Epithelial cell of proximal tubule (primary cell): ENCODE measurements around the gene STUB1. TPM values are rescaled to one million over a fixed set of nuclear protein-coding genes. Genes with fewer than 3 reads are reported as not detected.

Source experiments
- DNase-seq: peaks from one replicate; pipeline ENCODE4 v3.0.0-alpha.2; 2011; ENCODE audit warnings: low read depth
- H3K4me3 ChIP-seq: 2 replicates; pipeline ENCODE4 v1.5.1; 2011; ENCODE audit warnings: low read depth, mild to moderate bottlenecking, low read length
- total RNA-seq: library from RNA; depleted of rRNA; stranded (reverse); fragments of >200 nt; gene quantifications from 2 replicates; pipeline ENCODE4 v1.2.3, GENCODE V29; 2015
- TF ChIP-seq, protein P1 (sequence below): conservative IDR thresholded peaks from 2 replicates; pipeline ENCODE4 v1.5.1; 2012; ENCODE audit warnings: low read depth, mild to moderate bottlenecking, low read length

STUB1 gene
- total RNA-seq, 1 donor from 2014 or later: 158 TPM

DNA sequence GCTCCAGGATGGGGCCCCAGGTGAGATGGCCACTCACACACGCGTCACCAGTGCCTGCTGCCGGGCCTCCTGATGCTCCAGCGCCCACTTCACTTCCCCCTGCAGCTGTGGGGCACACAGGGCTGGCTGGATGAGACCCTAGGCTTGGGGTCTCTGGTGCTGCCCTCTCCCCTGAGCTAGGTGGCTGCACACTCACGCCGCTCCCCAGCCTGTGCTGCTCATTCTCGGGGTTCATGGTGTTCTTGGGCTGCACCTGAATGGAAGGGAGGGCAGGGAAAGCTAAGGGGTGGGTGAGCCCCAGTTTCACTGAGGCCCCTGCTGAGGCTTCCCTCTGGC is 44.8 kb downstream of the STUB1 start:
- TF ChIP-seq, protein P1, sequence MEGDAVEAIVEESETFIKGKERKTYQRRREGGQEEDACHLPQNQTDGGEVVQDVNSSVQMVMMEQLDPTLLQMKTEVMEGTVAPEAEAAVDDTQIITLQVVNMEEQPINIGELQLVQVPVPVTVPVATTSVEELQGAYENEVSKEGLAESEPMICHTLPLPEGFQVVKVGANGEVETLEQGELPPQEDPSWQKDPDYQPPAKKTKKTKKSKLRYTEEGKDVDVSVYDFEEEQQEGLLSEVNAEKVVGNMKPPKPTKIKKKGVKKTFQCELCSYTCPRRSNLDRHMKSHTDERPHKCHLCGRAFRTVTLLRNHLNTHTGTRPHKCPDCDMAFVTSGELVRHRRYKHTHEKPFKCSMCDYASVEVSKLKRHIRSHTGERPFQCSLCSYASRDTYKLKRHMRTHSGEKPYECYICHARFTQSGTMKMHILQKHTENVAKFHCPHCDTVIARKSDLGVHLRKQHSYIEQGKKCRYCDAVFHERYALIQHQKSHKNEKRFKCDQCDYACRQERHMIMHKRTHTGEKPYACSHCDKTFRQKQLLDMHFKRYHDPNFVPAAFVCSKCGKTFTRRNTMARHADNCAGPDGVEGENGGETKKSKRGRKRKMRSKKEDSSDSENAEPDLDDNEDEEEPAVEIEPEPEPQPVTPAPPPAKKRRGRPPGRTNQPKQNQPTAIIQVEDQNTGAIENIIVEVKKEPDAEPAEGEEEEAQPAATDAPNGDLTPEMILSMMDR: no peak
- H3K4me3 ChIP-seq: no peak overlapping the region
- DNase-seq: no peak

DNA sequence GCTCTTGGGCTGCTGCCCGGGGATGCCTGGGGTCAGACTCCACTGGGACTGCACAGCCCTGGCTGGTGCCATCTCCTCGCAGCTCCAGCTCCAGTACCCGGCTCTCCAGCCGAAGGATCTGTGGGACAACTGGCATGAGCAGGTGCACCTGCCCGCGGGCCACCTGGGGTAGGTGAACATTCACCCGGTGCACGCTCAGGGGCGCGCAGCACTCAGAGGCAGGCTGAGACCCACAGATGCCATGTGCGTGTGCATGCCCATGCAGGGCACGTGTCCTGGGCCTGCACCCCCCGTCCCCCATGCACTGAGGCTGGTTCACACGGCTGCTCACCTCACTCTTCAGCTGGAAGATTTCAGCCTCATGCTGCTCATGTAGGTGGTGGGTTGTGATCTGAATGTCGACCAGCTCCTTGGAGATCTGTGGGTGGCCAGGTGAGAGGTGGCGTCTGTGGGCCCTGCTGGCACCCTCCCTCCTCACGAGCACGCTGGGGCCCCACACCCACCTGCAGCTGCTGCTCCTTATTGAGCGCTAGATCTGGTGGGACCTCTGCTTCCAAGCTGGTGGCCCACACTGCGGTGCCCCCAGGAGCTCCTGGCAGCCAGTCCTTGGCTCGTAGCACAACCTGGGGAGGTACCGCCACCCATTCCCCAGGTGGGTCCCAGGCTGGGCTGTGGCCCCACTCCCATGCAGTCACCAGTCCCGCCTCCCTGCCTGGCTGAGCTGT is 45.4 kb downstream of the STUB1 start:
- DNase-seq: no peak
- H3K4me3 ChIP-seq: no peak overlapping the region
- TF ChIP-seq, protein P1: no peak

DNA sequence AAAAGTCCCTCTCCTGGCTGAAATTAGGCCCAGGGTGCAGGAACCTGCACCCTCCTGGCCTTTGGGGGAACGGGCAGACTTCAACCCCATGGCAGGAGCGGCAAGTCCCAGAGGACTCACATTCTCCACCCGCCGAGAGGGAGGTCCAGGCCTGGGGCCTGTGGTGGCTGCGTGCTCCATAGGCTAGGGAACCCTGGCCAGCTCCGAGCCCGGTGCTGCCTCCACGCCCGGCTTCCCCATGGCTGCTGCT is 45.9 kb downstream of the STUB1 start:
- no peak for DNase-seq
- TF ChIP-seq, protein P1: no peak
- peak overlapping the region; percentile 51 for H3K4me3 ChIP-seq

DNA sequence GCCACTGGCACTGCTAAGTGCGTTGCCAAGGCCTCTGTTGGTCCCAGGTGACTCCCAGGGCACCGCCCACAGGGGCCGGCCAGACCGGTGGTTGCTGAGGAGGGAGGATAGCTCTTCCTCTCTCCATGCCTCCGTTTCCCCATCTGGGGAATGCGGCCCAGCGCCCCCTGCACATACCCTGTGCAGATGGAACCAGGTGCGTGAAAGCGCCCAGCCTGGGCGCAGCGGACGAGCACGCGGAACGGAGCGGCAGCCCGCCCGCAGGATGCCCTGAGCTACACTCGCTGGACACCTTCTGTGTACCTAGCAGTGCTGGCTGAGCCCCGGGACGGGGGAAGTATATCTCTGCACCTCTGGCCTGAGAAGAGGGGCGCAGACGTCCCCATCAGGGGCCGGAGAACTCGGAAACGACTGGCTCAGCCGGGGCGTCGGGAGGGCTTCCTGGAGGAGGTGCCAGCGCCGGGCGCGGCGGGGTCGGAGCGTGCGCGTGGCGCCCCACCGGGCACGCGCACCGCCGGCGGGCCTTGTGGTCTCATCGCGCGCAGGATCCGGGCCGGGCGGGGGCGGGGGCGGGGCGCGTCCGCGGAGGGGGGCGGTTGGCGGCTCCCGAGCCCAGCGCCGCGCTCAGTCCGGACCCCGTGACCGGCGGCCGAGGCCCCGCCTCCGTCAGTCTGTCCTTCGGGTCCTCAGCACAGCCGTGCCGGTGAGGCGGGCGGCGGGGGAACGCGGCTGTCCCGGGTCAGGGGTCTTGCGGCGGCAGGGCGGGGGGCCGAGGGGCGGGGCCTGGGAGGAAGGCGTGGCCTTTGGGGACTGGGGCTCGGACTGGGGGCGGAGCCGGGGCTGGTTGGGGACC is 46.5 kb downstream of the STUB1 start, which contains the start of the genes CCDC78 and HAGHL:
Gene CCDC78 (minus strand): TSS at position 6 of the 853 bp plus-strand sequence. CDS start 76 bp downstream, outside the sequence.
Gene HAGHL (plus strand): TSS at position 669 of the 853 bp plus-strand sequence. CDS start 404 bp downstream, outside the sequence.
- no peak for DNase-seq
- TF ChIP-seq, protein P1: no peak
- H3K4me3 ChIP-seq: peak within 1 kb of the TSS; percentile 81

DNA sequence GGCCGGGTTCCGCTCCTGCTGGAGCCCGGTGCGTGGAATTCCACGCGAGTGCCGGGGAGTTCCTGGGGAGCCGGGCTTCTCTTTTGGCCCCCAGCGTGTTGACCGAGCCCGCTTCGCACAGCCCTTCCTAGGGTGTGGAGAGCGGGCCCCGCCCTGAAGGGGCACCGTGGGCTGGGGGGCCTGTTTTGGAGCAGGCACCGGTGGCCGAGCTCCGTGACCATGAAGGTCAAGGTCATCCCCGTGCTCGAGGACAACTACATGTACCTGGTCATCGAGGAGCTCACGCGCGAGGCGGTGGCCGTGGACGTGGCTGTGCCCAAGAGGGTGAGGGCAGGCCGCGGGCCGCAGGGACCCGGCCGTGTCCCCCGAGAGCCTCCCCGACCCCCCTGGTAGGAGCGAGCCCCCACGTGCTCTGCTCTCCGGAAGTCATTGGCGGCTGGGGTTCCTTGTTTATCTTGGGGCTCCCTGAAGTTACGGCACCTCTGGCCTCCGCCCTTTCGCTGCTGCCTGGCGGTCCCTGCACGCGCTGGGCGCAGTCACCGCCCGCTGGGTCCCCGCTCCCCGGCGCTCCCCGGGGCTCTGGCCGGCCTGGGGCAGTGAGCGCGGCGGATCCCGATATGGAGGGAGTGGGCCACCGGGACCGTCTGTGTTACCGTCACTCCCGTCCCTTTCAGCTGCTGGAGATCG is 47.2 kb downstream of the STUB1 start:
- TF ChIP-seq, protein P1: no peak
- no peak for DNase-seq
- H3K4me3 ChIP-seq: peak overlapping the region; percentile 81

DNA sequence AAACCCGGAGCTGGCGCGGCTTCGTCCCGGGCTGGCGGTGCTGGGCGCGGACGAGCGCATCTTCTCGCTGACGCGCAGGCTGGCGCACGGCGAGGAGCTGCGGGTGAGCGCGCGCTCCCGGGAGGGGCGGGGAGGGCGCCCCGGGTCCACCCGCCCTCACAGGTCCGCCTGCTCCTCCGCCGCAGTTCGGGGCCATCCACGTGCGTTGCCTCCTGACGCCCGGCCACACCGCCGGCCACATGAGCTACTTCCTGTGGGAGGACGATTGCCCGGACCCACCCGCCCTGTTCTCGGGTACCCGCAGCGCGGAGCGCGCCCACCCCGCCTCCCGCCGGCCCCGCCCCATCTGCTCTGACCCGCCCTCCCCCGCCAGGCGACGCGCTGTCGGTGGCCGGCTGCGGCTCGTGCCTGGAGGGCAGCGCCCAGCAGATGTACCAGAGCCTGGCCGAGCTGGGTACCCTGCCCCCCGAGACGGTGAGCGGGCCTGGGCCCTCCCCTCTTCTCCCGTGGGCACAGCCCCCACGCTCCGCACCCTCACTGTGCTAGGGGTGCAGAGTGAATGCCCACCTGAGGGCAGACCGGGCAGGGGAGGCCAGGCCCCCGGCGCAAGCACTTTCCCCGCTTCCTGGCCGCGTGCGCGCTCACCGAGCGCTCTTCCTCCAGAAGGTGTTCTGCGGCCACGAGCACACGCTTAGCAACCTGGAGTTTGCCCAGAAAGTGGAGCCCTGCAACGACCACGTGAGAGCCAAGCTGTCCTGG is 48.1 kb downstream of the STUB1 start:
- no peak for DNase-seq
- H3K4me3 ChIP-seq: peak overlapping the region; percentile 81
- TF ChIP-seq, protein P1: no peak
